HG03039 (cell line): Measurements from ENCODE around the gene LAP3.

ENCODE experiments used
- ATAC-seq: cut with Tn5 transposase; IDR thresholded peaks from one replicate; pipeline ENCODE4 v1.9.1; 2021; ENCODE audit warnings: mild to moderate bottlenecking, moderate library complexity; ENCODE audit not compliant: unreplicated experiment

Gene LAP3

DNA sequence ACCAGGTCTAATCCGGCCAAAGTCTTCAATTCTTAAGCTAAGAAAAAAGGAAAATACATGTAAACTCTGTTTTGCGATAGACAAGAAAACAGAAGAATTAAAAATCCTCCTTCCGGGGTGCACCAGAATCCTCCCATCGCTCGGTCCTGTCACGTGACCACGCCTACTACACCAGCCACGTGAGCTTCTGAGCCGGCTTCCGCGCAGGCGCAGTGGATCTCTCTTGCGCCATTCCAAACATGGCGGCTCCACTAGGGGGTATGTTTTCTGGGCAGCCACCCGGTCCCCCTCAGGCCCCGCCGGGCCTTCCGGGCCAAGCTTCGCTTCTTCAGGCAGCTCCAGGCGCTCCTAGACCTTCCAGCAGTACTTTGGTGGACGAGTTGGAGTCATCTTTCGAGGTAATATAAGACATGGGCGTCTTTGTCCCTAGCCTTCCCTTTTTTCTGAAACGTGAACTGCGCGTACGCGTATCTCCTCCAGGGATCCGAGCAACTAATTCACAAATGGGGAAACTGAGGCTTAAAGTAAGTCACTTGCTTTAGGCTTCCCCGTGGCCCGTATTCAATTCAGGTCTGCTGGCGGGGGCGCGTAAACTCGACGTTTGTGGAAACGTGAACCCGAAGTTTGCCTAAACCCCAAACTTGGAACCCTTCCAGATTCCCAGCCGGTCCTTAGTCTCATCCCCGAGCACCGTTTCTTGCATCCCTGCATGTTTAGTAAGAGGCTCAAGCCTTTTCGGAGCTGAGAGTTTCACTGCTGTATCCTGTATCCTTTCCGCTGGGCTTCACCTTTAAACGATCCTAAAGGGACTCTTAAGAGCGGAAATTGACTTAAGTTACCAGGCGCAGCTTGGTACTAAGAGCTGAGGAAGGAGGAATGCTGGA is 37.7 kb downstream of the LAP3 start, which contains the start of gene MED28:
MED28 (plus strand) TSS at position 226 of the 884 bp plus-strand sequence; CDS start at position 240, 14 bp downstream.
- peak; percentile 88 for ATAC-seq

DNA sequence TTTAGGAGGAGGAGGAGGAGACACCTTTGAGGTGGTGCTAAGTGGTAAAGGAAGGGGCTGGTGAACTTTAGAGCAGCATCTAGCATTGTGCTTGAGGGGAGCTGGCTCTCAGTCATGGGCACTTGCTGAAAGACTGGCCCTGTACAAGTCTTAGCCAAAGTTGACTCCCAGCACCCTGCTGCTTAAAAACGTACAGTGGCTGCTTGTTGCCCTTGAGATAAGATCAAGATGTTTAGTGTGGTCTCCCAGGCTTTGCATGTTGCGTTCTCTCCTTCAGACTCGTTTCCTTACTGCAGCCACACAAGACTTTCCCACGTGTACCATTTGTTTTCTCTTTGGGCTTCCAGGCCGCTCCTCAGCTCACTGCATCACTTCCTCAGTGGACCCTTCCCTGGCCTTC is 39.3 kb downstream of the LAP3 start:
- ATAC-seq: no peak

DNA sequence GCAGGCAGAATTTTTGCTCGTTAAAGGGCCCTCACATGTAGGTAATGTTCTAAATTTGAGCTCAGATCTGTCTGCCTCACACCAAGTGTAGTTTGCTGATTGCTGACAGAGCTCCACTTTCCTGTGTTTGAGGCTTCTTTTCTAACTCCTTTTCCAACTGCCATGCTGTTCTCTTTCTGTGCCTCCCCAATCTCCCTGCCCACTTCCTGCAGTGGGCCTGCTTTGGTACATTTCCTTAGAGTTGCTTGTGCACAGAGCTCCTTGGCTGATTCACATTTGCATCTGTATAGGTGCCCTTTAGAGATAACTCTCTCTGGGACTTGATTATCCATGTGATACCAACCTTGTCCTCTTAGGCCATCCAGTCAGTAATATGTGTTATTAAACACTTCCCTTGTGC is 41.9 kb downstream of the LAP3 start:
- ATAC-seq: no peak

DNA sequence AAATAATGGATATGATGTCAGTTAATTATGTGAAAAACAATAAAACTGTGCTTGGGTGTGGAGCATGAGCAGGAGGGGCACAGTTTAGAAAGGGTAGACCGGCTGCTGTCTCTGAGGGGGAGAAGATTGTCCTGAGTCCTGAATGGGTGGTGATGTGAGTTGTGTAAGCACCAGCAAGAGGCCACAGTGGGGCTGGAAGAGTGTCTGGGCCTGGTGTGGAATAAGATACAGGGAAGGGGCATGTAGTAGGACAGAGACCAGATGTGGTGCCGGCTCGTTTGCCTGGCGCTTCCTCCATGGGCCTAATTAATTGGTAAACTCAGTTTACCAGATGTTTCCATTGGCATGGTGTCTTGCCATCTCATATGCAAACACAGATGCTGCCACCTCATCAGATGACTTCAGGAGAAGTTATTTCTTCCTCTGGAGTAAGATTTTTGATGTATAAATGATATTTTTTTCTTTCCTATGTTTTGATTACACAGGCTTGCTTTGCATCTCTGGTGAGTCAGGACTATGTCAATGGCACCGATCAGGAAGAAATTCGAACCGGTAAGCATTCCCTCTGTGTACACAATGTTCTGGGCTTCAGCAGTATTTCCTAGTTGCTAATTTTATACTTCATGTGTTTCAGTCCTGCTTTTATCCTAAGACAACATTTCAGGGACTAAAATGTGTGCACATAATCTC is 42.6 kb downstream of the LAP3 start:
- no peak for ATAC-seq

DNA sequence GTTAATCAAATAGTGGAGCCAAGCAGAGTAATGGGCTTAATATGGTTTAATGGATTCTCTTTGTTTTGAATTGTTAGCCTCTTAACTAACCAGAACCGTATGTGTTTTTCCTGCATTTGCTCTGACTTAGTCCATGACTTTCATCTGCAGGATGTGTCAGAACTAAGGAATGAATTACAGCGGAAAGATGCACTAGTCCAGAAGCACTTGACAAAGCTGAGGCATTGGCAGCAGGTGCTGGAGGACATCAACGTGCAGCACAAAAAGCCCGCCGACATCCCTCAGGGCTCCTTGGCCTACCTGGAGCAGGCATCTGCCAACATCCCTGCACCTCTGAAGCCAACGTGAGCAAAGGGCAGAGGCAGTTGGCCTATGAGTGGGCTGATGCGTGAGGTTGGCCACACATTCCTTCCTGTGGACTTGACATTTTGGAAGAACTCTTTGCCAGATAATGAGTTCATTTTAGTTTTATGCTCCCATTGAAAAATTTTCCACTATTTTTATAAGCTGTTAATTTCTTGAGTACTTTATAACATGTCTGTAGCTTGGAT is 46.5 kb downstream of the LAP3 start:
- ATAC-seq: no peak

DNA sequence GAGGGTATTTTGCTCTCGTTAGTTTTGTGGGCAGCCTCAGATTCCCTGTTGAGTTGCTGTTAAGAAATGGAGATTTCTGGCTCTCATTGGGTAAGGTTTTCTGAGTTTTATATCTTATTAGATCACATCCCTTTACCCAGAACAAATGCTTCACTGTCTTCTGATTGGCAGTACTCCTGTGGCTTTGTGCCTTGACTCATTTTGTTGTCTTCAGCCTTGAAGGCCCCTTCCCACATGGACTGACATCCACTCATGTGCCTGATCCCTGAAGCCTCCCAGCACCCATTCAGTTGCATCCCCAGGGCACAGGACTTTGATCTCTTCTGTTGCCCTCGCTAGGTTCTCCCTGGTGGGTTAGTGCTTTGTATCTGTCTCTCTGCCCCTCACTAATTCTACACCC is 47.8 kb downstream of the LAP3 start:
- no peak for ATAC-seq

DNA sequence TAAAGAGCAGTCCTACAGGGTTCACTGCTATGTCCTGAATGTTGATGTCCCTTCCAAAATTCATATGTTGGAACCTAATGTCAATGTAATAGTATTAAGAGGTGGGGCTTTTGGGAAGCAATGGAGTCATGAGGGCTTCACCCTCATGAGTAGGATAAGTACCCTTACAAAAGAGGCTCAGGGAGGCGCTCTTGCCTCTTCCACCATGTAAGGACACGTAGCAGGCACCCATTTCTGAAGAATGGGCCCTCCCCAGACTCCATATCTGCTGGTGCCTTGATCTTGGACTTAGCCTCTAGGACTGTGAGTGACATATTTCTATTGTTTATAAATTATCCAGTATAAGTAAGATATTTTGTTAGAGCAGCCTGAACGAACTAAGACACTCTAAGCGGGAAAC is 53.2 kb downstream of the LAP3 start:
- ATAC-seq: no peak

DNA sequence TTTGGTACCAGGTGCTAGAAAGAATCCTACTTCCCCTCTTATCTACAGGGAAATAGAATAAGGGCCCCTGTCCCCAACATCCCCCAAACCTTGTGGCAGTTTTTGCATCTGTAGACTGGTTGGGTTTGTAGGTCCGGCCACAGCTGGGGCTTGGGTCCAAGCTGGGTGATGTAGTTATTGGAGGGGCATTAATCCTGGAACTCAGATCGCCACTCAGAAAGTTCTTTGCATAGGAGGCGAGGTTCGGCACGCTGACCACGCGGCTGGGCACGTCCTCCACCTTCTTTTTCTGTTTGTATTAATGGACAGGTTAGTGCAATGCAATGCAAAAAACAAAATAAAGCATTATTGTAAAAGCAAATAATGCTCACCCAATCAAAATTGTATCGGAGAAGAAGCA is 56.6 kb downstream of the LAP3 start:
- no peak for ATAC-seq

DNA sequence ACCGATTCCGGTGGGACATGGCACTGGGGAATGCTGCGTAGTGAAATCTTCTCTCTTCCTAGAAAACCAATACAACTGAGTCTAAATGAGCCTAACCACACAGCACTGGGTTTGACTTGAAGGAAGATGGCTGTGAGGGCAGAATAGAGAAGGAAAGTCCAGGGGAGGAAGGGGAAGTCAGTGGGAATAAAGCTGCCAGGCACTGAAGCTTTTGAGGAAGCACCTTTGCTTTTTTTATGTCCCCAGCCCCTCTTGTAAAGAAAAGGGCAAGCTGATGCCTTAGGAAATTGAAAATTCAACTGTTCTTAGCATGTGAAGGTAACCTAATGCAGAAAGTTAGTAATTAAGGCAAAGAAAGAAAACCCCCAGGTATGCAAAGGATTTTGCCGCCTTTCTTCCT is 58.1 kb downstream of the LAP3 start:
- no peak for ATAC-seq

DNA sequence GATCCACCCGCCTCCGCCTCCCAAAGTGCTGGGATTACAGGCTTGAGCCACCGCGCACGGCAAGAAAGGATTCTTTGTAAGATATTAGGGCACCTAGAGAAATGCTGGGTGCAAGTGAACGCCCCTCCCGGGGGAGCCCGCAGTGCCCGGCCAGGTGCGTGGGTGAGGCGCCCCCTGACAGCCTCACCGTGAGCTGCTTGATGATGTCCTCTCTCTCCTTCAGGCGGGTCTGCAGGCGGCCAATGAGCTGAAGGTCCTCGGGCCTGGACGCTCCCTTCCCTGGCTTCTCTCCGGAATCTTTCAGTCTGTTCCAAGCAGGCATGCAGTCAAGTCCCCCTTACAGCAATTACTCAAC is 59.3 kb downstream of the LAP3 start:
- no peak for ATAC-seq

DNA sequence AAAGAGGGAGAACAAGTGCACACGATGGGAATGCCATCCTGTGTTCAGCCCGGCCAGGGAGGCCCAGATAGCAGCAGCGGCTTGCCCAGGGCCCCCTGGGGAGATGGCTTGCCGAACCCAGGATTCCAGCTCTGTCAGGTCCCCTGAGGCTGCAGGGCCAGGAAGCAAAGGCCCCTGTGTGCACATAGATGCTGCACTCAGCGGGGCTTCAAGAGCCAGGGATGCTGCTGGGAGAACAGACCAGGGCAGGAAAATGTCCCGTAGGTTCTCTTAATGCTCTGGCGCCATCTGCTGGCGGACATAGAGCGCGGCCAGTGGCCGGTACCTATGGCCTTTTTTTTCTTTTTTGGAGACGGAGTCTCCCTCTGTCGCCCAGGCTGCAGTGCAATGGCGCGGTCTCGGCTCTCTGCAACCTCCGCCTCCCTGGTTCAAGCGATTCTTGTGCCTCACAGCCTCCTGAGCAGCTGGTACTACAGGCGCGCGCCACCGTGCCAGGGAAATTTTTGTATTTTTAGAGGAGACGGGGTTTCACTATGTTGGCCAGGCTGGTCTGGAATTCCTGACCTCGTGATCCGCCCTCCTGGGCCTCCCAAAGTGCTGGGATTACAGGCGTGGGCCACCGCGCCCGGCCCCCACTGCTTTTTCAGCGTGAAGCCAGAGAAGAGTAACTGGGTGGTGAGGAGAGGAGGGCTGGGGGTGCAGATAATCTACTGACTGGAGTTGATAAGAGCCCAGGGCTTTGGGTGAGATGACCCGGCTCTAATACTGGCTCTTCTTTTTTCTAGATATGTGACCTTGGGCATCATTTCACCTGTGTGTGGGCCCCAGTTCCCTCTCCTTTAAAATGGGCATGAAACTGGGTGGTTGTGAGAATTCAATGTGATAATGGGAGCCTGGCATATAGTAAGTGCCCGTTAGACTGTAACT is 60.0 kb downstream of the LAP3 start:
- peak; percentile 88 for ATAC-seq

DNA sequence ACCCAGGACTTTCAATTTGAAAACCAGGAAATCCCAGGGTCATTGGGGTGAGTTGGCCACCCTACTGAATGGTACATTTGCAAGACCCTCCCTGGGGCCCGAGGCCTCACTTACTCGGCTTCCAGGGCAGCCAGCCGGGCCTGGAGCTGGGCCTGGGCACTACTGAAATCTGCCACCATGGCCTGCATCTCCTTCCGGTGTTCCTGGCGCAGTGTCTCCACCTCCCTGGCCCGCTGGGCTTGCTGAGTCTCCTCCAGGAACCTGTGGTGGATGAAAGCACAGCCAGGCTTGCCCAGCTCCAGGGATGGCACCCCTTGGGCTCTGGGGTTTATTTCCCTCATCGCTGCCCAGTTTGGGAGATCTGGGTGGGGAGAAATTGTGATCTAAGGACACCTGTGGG is 62.1 kb downstream of the LAP3 start:
- ATAC-seq: no peak

DNA sequence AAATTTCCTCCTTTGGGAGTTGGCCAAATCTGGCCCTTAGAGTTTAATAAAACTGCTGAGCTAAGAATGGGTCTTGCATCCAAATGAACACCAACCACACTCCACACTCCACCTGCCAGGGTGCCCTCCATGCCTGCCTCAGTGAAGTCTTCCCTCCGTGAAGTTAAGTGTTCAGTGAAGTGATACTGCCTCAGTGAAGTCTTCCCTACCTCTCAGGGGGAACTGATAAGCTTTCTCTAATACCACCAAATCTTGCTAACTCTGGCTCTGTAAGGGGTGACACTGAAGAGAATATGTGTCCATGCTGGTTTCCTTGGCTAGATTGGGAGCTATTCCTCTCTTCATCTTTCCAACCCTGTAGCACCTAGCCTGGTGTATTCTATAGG is 65.4 kb downstream of the LAP3 start:
- ATAC-seq: no peak

DNA sequence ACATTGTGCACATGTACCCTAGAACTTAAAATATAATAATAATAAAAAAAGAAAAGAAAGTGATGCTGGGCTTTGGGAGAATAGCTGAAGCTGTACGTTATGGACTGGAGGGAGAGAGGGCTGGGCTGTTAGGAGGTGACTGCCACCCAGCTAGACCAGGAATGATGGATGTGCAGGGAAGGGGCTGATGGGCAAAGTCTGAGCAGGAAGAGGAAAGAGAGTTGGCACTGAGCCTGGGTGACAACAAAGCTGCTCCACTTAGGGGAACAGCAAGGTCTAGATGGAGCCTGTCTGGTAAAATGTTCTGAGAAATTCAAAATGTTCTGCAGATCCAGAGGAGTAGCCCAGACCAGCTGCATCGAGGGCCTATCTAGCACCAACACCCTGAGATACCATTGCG is 69.7 kb downstream of the LAP3 start:
- no peak for ATAC-seq

DNA sequence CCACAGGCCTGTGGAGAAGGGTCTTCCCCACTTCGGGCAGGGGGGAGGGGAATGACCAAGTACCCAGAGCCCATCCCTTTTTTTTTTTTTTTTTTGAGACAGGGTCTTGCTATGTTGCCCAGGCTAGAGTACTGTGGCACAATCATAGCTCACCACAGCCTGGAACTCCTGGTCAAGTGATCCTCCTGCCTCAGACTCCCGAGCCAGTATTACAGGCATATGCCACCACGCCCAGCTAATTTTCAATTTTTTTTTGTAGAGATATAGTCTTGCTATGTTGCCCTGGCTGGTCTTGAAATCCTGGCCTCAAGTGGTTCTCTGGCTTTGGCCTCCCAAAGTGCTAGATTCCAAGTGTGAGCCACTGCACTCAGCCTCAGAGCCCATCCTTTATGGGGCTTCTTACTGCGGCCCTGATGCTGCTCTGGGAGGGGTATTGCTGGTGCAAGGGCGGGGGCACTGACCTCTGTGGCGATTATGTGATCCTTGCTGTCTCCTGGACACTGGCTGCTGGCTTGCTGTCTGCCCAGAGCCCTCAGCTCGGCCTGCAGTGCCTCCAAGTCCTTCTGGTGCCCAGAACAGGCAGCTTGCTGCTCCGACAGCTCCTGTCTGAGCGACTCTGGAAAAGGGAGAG is 70.3 kb downstream of the LAP3 start:
- no peak for ATAC-seq

DNA sequence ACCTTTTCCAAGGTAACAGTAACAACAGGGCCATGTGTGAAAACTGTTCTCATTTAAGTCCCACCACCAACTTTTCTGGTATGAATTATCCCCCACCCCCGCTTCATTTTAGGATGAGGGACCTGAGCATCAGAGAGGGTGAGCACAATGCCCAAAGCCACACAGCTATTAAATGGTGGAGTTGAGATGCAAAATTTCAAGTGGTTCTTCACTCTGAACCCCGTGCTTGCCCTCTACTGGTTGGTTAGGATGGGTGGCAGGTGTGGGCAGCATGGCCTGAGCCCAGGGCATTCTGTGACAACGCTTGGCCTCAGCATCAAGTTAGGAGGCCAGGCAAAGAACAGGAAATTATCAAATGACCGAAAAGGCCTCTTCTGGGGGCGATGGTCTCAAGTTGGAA is 70.9 kb downstream of the LAP3 start:
- ATAC-seq: no peak

DNA sequence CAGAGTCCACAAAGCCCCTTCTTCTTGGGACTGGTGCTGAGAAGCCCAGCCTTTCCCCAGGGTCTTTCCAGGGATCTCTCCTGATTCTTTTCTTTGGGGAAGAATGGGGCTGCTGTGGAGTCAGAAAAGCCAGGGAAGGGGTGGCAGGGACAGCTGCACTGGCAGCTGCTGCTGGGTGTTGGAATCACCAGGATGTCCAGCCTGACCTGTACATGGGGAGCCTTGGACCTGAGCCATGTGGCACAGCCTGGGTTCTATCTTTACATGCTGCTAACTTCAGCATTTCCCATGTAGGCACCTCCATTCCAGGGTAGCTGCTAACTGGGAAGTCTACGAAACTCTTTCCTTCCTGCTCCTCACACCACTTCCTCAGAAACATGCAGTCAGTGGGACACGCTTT is 73.4 kb downstream of the LAP3 start:
- no peak for ATAC-seq

DNA sequence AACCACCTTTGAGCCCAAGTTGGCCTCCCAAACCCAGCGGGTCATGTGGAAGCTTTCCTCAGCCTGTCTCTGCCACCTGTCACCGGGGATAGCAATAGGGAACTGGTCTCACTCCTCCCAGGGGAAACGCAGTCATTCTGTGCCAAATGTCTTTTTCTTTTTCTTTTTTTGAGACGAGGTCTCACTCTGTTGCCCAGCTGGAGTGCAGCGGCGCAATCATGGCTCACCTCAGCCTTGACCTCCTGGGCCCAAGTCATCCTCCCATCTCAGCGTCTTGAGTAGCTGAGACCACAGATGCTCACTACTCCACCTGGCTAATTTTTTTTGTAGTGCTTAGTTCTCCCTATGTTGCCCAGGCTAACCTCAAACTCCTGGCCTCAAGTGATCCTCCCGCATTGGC is 77.7 kb downstream of the LAP3 start:
- ATAC-seq: no peak

DNA sequence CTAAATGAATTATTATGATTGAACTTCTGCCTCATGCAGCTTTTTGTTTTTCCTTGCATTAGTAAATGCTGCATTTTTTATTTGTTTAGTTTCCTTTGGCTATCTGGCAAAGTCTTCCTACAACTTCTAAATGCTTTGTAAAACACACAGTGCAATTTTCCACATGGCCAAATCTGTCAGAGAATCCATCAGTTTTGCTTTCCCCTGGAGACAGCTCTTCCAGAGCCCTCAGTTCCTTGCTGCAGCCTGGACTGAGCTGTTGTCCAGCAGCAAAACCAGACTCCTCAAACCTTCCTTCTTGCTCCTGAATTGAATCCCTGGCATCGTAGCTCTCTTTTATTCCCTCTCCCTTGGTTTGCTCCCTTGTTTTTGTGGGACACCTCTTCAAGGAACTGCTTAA is 80.1 kb downstream of the LAP3 start:
- ATAC-seq: no peak
